Retina (tissue), 1 donor: Measurements from ENCODE around the gene AHRR.
A peak's percentile ranks its signal among the peaks of the same experiment; 100 is the strongest.
"Not testable (repeated sequence)": the region's sequence is repeated elsewhere in the genome, so short reads cannot be mapped to it uniquely, and the experiment has no call there.

Source experiments
- DNase-seq: peaks from one replicate; pipeline ENCODE4 v3.0.0-alpha.2; 2016

Gene AHRR

DNA sequence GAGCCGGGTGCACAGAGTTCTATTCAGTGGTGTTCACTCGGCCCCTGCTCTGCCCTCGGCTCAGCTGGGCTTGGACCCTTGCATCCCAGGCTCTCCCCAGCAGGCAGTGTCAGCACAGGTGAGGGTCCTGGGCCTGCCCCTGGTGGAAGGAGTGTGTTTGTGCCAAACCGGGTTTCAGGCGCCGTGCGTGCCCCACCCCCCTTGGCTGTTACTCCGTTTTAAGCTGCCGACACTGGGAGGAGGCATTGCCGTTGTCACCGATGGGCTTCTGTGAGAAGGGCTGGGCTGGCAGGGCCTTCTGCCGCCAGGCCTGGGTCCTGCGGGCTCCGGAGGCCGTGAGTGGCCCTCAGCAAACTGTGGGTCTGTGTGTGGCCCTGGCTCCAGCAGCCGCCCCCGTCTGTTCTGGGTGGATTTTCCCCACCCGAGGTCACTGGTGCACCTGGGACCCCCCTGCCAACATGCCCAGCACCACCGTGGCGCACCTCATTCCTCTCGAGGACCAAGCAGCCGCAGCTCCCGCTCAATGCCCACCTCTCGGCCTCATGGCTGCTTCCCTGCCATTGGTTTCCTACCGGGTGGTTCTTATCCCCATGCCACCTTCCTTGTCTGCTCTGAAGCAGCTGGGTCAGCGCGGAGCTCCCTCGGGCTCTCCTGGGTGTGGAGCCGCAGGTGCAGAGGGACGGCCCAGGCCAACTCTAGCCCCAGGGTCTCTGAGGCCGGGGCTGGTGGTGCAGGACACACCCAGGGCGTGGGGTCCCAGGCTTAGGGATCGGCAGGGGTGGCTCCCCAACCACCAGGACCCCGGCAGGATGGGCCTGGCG is 77.2 kb downstream of the AHRR start:
- DNase-seq = no peak

DNA sequence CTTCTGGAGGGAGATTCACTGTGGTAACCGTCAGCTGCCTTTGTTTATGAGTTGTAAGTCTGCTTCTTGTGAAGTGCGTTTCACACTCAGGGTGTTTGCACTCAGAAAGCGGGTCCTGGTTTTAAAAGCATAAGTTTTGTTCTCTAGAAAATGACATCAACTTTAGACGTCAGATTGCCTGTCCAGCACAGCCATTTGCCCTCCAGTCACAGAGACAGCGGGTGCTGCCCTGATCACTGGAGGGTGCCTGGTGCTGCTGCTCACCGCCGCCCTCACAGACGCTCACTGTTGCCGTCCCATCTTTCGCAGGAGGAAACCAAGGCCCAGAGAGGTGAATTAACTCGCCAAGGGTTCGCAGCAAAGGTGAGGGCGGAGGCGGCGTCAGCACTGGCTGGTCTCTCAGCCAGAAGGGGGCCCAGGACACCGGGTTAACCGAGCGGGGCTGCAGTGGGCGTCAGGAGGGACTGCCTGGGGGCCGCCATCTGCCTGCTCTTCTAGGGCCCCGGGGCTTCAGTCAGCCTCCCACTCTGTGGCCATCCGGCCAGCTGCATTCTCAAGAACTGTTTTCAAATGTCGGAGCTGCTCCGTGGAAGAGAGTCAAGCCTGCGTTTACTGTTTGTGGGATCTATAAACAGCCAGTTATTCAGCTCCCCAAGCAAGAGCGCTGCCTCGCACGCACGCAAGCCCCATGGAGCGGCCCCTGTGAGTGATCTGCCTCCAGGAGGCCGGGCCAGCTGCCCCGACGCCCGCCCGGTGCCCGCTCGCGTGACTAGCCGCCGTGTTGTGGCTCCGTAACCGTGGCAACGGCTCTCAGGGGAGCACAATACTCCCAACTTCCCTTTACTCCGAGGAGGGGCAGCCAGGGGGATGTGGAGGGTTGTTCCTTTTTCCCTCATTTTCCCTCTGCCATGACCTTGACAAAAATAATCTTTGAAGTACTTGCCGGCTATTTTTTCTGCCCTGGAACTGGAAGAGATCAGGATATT is 78.1 kb downstream of the AHRR start:
- peak; percentile 92 for DNase-seq

DNA sequence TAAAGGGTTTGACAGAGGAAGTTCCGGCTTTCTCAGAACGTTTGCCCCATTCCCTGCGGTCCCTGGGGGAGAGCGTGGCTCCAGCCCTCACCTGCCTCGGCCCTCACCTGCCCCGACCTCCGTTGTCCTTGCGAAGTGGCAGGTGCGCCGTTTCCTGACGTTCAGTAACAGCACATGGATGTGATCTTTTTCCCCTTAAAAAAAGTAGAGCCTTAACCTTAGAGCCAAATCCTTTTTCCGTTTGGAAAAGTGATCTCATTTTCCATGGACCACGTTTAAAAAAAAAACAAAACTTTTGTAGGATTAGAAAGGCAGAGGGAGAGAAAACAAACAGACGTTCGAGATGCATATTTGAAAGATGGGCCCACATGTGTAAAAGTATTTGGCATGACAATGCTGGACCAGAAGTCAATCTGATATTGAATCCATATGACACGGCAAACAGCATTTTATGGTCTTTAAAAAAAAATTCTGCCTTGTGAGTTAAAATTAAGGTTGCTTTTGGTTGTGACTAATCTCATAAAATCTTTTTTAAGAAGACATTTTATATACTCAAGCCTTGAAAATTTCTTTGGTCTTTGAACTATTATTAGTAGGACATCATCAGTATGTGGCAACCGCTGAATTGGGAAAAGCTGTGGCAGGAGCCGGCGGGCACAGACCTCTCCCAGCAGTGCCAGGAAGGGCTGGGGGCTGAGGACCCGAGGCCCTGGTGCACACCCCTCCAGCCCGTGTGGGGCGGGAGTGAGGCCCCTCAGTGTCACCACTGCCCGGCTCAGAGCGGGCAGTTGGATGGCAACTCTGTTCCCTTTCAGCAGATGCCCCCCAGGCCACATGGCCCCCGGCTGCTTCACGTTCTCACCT is 79.0 kb downstream of the AHRR start:
- no peak for DNase-seq

DNA sequence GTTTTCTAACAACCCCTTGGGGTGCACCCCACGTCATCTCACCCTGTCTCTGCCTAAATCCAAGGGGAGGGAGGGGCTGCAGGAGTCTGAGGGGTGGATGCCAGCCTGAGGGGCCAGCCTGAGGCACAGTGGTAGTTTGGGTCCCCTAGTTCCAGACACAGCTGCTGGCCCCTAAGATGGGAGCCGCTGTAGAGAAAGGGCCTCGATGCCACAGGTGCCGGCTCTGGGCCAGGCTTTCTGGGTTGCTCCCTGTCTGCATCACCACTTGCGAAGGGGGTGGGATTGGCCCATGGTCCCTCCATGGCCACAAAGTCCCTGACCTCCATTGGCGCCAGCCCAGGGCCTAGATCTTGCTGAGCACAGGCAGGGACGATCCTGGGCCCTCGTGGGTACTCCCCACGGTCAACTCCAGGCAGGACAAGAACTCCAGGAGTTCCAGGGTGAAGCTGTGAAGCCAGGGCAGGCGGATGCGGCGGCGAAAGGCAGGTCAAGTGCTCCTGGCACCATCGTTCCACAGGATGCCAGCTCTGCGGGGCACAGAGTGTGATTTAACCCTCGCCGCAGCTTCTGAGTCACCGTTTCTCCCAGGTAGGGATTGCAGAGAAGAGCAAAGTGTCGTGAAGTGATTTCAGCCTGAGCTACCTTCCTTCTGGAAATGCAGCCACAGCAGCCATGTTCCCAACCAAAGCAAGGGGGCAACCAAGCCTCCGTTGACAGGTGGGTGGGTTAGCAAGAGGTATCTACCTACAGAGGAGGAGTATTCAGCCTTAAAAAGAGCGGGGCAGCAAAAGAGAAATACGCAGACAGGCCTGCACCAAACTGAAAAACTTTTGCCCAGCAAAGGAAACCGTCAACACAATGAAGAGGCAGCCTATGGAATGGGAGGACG is 79.9 kb downstream of the AHRR start:
- no peak for DNase-seq

DNA sequence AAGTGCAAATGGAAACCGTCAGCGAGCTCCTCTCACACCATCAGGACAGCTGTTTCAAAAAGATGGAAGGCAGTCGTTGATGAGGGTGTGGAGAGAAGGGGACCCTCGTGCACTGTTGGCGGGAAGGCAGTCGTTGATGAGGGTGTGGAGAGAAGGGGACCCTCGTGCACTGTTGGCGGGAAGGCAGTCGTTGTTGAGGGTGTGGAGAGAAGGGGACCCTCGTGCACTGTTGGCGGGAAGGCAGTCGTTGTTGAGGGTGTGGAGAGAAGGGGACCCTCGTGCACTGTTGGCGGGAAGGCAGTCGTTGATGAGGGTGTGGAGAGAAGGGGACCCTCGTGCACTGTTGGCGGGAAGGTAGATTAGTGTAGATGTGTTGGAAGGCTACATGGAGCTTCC is 80.7 kb downstream of the AHRR start:
- not testable (repeated sequence) for DNase-seq

DNA sequence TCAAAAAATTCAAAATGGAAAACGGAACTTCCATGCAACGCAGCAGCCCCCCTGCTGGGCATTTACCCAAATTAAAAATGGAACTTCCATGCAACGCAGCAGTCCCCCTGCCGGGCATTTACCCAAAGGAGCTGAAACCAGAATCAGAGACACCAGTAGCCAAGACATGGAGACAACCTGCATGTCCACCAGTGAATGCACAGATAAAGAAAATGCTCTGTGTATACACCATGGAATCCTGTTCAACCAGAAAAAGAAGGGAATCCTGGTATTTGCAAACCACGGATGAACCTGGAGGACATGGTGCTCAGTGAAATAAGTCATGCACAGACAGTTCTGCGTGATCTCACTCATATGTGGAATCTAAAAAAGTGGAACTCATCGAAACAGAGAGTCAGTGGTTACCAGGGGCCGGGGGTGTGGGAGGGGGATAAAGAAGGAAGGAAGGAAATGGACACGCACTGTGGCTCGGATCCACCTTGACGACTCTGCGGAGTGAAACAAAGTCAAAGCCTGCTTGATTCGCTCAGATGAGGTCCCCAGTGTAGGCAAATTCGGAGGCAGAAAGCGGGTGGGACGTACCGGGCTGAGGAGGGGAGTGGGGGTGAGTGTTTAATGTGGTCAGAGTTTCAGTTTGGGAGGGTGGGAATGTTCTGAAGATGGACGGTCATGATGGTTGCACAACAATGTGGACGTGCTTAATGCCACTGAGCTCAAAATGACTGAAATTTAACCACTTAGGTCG is 81.3 kb downstream of the AHRR start:
- no peak for DNase-seq

DNA sequence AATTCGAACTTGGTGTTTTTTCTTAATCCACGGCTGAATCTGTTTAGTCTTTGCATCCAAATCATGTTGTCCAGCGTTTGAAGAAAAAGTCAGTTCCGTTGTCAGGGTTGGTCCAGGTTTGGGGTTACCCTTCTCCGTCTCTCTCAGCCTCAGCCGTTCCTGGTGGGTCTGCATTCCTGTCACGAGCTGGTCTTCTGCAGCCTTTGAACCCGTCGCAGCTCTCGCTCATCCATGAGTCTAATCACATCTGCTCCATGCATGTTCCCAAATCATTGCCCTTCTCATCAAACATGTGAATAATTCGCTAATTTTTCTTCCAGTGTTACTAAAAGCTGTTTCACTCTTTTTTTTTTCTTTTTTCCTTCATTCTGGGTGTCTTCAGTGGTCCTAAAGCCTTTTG is 82.5 kb downstream of the AHRR start:
- no peak for DNase-seq

DNA sequence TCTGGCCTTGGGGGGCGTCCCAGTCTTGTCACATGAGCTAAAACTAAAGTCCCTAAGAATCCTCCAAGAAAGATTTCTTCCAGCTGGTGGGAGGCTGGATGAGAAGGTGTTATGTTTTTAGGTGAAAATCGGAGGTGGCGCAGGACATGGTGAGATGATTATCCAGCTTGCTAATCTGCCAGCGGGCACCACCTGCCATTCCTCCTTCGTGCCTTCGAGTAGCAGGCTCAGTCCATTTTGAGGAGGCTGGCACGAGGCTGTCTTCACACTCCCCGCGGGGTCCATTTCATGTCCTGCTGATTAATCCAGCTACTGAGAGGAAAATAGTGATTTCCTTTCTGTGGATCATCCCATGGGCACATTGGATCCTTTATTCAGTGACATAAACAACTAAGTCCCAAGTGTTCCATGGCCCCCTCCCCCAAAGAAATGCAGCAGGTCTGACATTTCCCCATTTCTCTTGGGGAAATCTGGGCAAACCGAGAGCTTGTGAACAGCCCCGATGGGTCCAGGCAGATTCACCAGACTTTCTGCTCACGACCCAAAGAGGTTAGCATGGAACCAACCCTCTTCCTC is 83.2 kb downstream of the AHRR start:
- no peak for DNase-seq

DNA sequence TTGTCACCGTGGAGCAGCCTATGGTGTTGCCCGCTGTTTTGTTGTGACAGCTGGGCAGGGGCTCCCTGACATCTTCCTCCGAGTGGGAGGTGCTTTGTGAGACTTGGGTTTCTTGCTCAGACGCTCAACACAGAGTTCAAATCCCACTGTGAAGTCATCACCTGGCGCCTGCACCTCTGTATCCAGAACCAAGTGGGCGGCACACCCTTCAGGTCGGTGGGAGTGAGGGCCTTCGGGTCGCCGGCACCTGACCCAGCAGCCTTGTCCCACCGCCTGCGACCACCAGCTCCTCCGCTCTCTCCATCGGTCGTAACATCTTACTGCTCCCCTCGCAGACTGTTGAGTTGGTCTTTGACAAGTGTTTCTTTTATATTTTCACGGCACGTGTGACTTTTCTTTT is 83.9 kb downstream of the AHRR start:
- no peak for DNase-seq

DNA sequence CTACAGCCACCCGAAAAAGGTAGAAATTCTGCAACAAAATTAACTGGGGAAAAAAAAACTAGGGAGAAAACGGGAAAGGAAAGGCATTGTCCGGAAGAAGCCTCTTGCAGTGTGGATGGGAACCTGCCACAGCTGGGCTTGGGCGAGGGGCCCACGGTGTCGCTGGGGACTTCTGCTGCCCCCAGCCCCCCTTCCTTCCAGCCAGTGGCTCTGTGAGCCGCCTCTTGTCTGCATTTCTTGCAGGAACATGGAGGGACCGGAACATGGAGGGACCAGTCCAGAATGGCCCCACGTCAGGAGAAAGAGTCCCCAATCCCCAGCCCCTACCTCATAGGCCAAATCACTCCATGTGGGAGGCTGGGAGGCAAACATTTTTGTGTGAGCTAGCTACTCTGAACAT is 84.5 kb downstream of the AHRR start:
- DNase-seq = no peak

DNA sequence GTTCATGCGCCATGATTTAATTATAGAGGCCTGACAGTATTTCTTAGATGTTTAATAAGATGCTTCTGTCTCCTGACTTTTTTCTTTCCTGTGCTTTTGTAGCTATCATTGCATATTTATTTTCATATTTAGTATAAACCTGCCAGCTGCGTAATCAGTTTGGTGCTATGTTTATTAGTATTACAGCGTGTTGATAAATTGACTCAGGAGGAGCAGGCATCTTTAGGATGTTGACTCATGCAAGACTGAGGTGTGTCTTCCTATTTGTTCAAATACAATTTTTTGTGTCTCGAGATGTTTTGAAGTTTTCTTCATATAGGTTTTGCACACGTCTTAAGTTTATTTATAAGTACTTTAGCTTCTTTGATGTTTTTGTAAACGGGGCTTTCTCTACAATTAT is 85.5 kb downstream of the AHRR start:
- no peak for DNase-seq

DNA sequence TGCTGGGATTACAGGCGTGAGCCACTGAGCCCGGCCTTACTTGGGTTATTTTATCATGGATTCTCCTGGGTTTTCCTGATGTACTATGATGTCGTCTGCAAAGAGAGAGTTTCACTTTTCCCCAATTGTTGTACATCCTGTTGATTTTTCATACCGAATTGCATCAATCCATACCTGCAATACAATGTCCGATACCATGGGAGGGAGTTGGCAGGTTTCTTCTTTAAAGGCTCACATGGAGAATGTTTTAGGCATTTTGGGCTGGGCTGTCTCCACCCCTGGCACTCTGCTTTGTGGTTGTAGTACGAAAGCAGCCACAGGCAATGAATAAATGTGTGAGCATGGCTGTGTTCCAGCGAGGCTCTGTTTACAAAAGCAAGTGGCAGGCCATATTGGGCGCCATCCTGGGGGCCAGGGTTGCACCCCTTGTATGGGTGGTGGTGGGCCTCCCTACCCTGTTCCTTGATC is 86.3 kb downstream of the AHRR start:
- DNase-seq = no peak

DNA sequence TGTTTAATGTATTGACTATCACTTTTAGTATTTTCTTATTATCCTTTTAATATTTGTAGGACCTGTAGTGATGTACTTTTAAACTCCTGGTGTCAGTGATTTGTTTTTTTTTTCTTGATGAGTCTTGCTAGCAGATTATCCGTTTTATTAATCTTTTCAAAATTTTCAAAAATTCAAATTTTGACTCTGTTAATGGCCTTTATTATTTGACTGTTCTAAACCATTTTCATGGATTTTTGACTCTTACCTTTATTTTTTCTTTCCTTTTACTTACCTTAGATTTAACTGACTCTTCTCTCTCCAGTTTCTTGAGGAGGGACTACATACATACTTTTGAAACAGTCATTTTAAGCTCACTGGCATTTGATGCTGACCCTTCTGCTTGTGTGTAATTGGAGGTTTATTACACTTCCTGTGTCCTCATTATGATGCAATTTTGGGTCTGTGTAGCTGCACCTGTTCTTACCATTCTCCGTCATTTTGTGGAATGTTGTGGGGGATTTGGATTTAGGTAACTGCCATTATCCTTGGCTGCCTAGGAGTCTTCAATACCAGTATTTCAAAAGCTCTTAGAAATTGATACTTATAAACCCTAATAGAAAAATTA is 89.5 kb downstream of the AHRR start:
- no peak for DNase-seq

DNA sequence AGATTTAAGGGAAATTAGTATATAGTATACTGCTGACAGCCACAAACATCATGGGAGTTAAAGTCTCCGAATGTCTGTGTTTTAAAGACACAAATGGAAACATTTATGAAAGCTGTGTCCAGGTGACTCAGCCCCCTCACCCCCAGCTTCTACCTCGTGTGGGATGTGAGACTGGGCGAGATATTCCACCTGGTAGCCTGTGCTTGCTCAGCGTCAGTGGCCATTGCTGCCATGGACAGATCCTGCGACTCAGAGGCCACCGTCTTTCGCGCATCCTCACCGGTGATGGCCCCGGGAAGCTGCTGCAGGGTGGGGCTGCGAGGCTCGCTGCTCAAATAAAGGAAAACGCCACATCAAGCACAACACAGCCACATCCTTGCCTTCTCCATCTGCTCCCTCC is 90.2 kb downstream of the AHRR start:
- DNase-seq = no peak

DNA sequence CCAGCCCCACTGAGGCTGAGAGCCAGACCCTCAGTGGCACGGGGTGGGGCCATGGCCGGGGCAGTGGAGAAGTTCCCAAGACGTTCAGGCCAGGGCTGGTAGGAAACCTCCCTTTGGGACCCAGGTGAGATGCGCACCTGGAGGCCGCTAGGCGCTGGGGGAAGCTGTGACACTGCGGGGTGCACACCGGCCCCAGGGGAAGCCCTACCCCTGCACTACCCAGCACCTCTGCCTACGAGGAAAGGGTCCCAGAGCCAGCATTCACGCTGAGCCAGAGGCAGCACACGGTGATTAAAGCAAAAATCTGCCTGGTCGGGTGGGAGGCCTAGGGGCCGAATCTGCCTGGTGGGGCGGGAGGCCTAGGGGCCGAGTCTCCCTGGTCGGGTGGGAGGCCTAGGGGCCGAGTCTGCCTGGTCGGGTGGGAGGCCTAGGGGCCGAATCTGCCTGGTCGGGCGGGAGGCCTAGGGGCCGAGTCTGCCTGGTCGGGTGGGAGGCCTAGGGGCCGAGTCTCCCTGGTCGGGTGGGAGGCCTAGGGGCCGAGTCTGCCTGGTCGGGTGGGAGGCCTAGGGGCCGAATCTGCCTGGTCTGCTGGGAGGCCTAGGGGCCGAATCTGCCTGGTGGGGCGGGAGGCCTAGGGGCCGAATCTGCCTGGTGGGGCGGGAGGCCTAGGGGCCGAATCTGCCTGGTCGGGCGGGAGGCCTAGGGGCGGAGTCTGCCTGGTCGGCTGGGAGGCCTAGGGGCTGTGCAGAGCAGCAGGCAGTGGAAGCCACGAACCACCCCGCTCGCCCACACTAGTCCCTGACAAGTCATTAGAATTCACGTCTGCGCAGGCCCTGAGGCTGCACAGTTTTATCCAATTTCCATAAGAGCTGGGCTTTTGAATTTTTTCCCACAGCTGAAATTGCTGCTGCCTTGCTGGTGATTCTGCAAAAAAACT is 93.7 kb downstream of the AHRR start:
- peak; percentile 80 for DNase-seq

DNA sequence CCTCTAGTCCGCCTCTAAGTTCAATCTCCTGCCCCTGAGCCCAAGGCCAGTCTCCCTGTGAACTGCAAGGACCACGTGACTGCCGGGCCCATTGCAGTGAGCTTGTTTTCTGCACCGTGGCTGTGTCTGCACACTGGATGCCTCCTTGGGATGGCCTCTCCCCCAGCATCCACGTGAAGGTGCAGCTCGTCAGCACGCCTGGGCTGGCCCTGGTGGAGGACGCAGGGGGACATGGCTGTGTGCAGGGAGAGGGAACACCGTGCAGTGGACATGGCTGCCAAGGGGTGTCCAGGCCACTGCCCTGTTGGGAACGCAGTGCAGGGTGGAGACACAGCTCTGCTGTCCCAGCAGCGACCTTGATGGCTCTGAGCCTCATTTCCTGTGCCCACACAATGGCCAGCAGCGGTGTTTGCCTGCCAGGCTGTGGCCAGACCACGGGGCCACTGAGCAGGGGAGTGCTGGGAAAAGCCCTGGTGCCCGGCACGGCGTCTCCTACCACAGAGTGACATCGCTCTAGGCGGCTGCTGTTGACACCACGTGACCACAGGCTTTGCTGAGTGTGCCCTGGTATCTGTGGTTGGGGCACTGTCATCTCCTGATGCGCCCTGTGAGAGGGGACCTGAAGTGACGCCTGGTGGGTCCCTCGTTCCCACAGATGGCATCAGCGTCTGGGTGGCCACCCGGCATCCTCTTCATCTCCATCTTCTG is 94.6 kb downstream of the AHRR start:
- no peak for DNase-seq

DNA sequence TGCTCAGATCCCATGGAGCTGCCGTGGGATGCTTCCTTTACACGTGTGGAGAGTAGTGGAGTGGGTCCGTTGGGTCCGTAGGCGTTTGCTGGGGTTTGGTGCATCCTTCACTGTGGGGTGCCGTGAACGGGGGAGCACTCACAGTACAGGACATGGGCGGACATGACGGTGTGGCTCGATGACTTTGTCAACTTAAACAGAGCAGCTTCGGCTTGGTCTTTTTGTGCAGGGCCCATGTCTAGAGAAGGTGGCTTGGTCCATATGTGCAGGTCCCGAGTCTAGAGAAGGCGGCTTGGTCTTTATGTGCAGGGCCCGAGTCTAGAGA is 95.1 kb downstream of the AHRR start:
- no peak for DNase-seq
